Stomach (tissue), 9 donors: Measurements from ENCODE around the gene VOPP1. TPM values are rescaled to one million over a fixed set of nuclear protein-coding genes. Genes with fewer than 3 reads are reported as not detected.

Experiments
- DNase-seq, 2 donors: peaks; one replicate each; pipeline versions ENCODE4 v3.0.0 to v3.0.0-alpha.2; 2013 to 2019
- H3K27ac ChIP-seq, 5 donors: fragments of 200-600 bp in 4 of 5; sonication (generic) in 4 of 5; one replicate each; pipeline ENCODE4 v1.5.1; 2013 to 2019; ENCODE audit warnings: mild to moderate bottlenecking in 1 of 5, moderate library complexity in 1 of 5
- H3K27me3 ChIP-seq, 3 donors: fragments of 200-600 bp; sonication (generic); one replicate each; pipeline ENCODE4 v1.5.1; 2017 to 2019; ENCODE audit warnings: mixed run types in 1 of 3
- H3K36me3 ChIP-seq, 4 donors: fragments of 200-600 bp; sonication (generic); 1 replicate in 3 of 4; 2 replicates in 1 of 4; pipeline ENCODE4 v1.5.1; 2016 to 2019
- H3K4me1 ChIP-seq, 4 donors: fragments of 200-600 bp; sonication (generic); one replicate each; pipeline ENCODE4 v1.5.1; 2016 to 2019
- H3K4me3 ChIP-seq, 4 donors: fragments of 200-600 bp; sonication (generic) in 3 of 4; one replicate each; pipeline ENCODE4 v1.5.1; 2016 to 2019; ENCODE audit warnings: mild to moderate bottlenecking in 1 of 4
- H3K9me3 ChIP-seq, 4 donors: fragments of 200-600 bp; sonication (generic); one replicate each; pipeline ENCODE4 v1.5.1; 2016 to 2019
- EP300 ChIP-seq: sonication (generic); formaldehyde crosslinking; IDR thresholded peaks from one replicate; pipeline ENCODE4 v1.6.1; 2017; ENCODE audit warnings: antibody characterized with exemption
- POLR2A ChIP-seq, 4 donors: fragments of 450-650 bp; IDR thresholded peaks; one replicate each; pipeline ENCODE4 v1.6.1; 2016; ENCODE audit warnings: antibody characterized with exemption in 4 of 4, control low read depth in 2 of 4, mild to moderate bottlenecking in 1 of 4, moderate library complexity in 1 of 4
- POLR2AphosphoS5 ChIP-seq, 3 donors: sonication (generic); formaldehyde crosslinking; IDR thresholded peaks; one replicate each; pipeline ENCODE4 v1.6.1; 2016; ENCODE audit warnings: antibody characterized with exemption in 3 of 3
- WGBS, 5 donors: extraction: QIAGEN DNeasy Blood & Tissue Kit in 3 of 5; methylation state at CpG; one replicate each; pipeline versions ENCODE4 v1.1.5 to v1.1.7; 2013 to 2018; 5-methylcytosine and 5-hydroxymethylcytosine counted together
- intact Hi-C: fragments of 100-400 bp; cut with DNase I; formaldehyde crosslinking; loops from one replicate; pipeline ENCODE4 v1.15.1; 2023; ENCODE audit warnings: low total_unique reads
- polyA plus RNA-seq, 3 donors: library from polyadenylated mRNA; stranded (reverse); fragments of 200-250 nt; gene quantifications; one replicate each; pipeline ENCODE4 v1.2.3, GENCODE V29; 2013
- total RNA-seq, 5 donors: library from RNA; depleted of rRNA; stranded (reverse); fragments of >200 nt; gene quantifications; one replicate each; pipeline versions ENCODE4 v1.1.0 to v1.2.3, GENCODE V29; 2014 to 2016
- TF ChIP-seq, protein P1 (sequence below), 7 experiments: fragments of 450-650 bp in 4 of 7; fragments of 200-600 bp in 3 of 7; sonication (generic) in 3 of 7; IDR thresholded peaks; one replicate each; pipeline ENCODE4 v1.5.1; 2016 to 2019; ENCODE audit warnings: antibody characterized with exemption in 7 of 7, control low read depth in 2 of 7, mild to moderate bottlenecking in 1 of 7
- donor health status: healthy with polysubstance abuse.
- donor health status: Bipolar disorder and iron deficiency.
- donor health status: healthy.

Gene VOPP1
- total and polyA plus RNA-seq, 8 donors: 14.0 to 117 (median 37.0) TPM

DNA sequence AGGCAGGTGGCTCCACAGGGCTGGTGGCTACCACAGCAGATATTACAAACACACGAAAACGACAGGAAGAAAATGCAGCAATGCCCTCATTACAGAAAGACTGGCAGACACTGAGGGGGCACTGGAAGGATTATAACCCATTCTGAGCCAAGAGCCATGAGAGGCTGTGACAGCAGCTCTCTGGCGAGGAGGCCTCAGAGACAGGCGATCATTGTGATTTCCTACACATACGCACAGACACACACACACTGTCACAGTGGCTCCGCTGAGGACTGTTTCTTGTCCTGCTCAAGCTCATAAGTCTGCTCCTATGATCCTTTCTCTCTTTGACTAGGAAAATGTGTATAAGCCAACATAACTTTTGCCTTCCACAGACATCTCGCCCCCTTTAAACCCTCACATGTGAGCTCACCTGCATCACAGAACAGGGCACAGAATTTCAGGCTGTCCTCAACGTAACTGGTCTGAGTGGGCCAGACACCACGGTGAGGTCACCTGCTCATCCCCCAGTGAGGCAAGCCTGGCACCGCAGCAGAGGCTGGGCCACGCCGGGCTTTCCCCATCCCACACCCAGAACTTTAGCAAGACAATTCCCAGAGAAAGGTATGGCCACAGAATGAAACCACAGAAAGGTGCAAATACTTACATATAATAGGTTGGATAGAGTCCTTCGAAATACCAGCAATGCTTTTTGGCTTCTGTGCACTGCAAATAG lies 51.7 kb downstream of the VOPP1 start:
- TF ChIP-seq, protein P1, sequence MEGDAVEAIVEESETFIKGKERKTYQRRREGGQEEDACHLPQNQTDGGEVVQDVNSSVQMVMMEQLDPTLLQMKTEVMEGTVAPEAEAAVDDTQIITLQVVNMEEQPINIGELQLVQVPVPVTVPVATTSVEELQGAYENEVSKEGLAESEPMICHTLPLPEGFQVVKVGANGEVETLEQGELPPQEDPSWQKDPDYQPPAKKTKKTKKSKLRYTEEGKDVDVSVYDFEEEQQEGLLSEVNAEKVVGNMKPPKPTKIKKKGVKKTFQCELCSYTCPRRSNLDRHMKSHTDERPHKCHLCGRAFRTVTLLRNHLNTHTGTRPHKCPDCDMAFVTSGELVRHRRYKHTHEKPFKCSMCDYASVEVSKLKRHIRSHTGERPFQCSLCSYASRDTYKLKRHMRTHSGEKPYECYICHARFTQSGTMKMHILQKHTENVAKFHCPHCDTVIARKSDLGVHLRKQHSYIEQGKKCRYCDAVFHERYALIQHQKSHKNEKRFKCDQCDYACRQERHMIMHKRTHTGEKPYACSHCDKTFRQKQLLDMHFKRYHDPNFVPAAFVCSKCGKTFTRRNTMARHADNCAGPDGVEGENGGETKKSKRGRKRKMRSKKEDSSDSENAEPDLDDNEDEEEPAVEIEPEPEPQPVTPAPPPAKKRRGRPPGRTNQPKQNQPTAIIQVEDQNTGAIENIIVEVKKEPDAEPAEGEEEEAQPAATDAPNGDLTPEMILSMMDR (IDR thresholded peaks at IDR 0.05): no peak
- no peak for TF ChIP-seq POLR2AphosphoS5 (IDR thresholded peaks at IDR 0.05)
- TF ChIP-seq POLR2A (IDR thresholded peaks at IDR 0.05): no peak
- no peak for TF ChIP-seq EP300
- Histone ChIP-seq H3K4me3 (no peak overlapping the region), H3K27me3 (no peaks in the 10 kb centered on the region), H3K9me3 (no peaks in the 10 kb centered on the region), H3K4me1 (peaks cover 6 to 37% (median 14%) of the 10 kb centered on the region in 4 donors), H3K36me3 (peaks cover 17 to 49% (median 37%) of the 10 kb centered on the region in 4 donors), H3K27ac (peak overlapping the region in 1 of 5 donors; percentile 46)
- DNase-seq: no peak
- intact Hi-C loops: no loop called here
- 91 to 95% (median 95%) methylated on average over 13 of the region's 13 CpGs for WGBS, 5 donors

DNA sequence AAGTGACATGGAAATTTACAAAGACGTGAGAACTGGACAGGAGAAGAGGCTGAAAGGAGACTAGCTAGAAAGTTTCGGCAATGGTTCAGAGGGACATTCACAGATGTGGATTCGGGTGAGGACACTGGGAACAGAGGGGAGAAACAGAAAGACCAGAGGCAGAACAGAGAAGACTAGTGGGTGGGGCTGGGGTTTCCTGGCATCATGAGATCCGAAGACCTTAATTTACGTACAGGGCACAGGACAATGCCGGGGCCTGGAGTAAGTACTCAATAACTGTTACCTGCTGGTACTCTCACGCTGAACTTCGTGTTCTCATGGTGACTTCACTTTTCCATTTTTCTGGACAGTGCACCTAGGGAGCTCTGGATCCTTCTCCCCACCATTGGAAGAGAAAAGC lies 53.5 kb downstream of the VOPP1 start:
- H3K4me3 ChIP-seq: no peak overlapping the region
- no peaks in the 10 kb centered on the region for H3K27me3 ChIP-seq
- intact Hi-C loops: no loop called here
- 94 to 99% (median 95%) methylated on average over 8 of the region's 8 CpGs for WGBS, 5 donors
- DNase-seq: no peak
- peaks cover 17 to 66% (median 51%) of the 10 kb centered on the region in 4 donors for H3K36me3 ChIP-seq
- peaks cover 8 to 36% (median 16%) of the 10 kb centered on the region in 4 donors for H3K4me1 ChIP-seq
- H3K27ac ChIP-seq: no peak overlapping the region
- TF ChIP-seq POLR2A (IDR thresholded peaks at IDR 0.05): no peak
- TF ChIP-seq, protein P1 (IDR thresholded peaks at IDR 0.05): no peak
- TF ChIP-seq EP300: no peak
- TF ChIP-seq POLR2AphosphoS5 (IDR thresholded peaks at IDR 0.05): no peak
- H3K9me3 ChIP-seq: no peaks in the 10 kb centered on the region

DNA sequence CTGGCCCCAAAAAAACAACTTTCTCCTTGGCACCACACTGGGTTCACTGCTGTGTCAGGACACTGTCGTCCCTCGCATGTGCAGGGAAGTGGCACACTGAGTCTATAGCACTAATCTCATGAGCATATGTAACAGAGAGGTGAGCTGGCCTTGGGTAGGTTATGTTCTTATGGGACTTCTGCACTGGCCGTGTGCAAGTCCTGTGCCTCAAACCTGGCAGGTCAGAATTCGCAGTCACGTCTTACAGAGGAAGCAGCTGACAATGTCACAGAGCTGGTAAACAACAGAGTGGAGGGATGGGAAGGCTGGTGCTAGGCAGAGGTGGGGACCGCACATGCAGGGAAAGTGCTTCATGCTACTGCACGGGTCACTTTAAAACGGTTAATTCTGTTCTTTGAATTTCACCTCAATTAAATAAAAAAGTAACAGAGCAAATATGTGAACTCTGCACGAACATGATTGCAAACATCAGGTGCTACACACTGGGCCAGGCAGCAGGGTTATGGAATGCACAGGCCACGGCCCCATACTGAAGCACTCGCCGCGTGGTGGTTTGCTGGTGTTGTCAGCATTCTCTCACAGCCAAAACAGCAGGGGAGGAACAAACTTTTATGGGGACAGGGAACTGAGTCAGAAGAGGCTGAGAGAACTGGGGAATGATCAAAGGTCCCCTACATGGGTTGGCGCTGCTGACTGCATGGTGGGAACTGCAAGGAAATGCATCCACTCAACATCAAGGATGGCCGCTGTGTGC lies 54.2 kb downstream of the VOPP1 start:
- Histone ChIP-seq H3K9me3 (no peaks in the 10 kb centered on the region), H3K36me3 (peaks cover 17 to 72% (median 55%) of the 10 kb centered on the region in 4 donors), H3K4me1 (peaks cover 8 to 36% (median 16%) of the 10 kb centered on the region in 4 donors), H3K27ac (no peak overlapping the region), H3K4me3 (no peak overlapping the region), H3K27me3 (no peaks in the 10 kb centered on the region)
- intact Hi-C loops: no loop called here
- DNase-seq: no peak
- 89 to 94% (median 92%) methylated on average over 14 to 15 of the region's 15 CpGs for WGBS, 5 donors
- TF ChIP-seq, protein P1 (IDR thresholded peaks at IDR 0.05): no peak
- TF ChIP-seq POLR2A (IDR thresholded peaks at IDR 0.05) (no peak), POLR2AphosphoS5 (IDR thresholded peaks at IDR 0.05) (no peak), EP300 (no peak)

DNA sequence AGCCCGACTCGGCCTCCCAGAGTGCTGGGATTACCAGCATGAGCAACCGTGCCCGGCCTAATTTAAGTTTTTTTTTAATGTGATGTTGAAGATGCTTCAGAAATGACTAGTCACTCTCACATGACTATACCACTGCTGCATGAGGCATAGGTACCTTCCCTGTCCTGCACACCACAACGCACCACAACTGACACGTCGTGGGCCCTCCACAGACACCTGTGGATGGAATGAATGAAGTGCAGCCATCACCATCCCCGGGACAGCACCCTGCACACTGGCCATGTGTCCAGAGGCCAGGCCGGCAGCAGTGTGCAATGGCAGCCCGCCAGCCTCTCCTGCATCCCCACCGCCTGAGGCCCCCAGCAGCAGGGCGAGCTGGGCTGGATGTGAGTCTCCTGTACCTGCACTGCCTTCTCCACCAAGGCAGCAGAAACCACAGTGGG lies 55.1 kb downstream of the VOPP1 start:
- no peaks in the 10 kb centered on the region for H3K27me3 ChIP-seq
- intact Hi-C loops: no loop called here
- peaks cover 17 to 78% (median 62%) of the 10 kb centered on the region in 4 donors for H3K36me3 ChIP-seq
- no peak for DNase-seq
- no peaks in the 10 kb centered on the region for H3K9me3 ChIP-seq
- no peak overlapping the region for H3K27ac ChIP-seq
- TF ChIP-seq, protein P1 (IDR thresholded peaks at IDR 0.05): no peak
- no peak for TF ChIP-seq POLR2AphosphoS5 (IDR thresholded peaks at IDR 0.05)
- no peak for TF ChIP-seq EP300
- no peak for TF ChIP-seq POLR2A (IDR thresholded peaks at IDR 0.05)
- 71 to 91% (median 80%) methylated on average over 12 of the region's 12 CpGs for WGBS, 5 donors
- H3K4me1 ChIP-seq: peaks cover 0 to 30% (median 15%) of the 10 kb centered on the region in 4 donors
- no peak overlapping the region for H3K4me3 ChIP-seq
